SU-DHL-6 (cell line): ENCODE results near the gene MZT2B.
"Not testable (repeated sequence)": the region's sequence is repeated elsewhere in the genome, so short reads cannot be mapped to it uniquely, and the experiment has no call there.

Experiments used
- CTCF ChIP-seq: fragments of 200-600 bp; sonication (generic); IDR thresholded peaks from one replicate; pipeline ENCODE4 v1.5.1; 2017; ENCODE audit warnings: antibody characterized with exemption, mild to moderate bottlenecking, low read length, moderate library complexity; ENCODE audit not compliant: insufficient read depth, poor library complexity, severe bottlenecking
- EZH2phosphoT487 ChIP-seq: fragments of 200-600 bp; sonication (generic), shearing (Covaris generic); conservative IDR thresholded peaks from 2 replicates; pipeline ENCODE4 v1.6.1; 2018; ENCODE audit warnings: mild to moderate bottlenecking, antibody characterized with exemption, low read length, moderate library complexity, mixed read lengths

GRCh38 chr2:130141002-130141401 lies 41.1 kb upstream of the MZT2B start:
- TF ChIP-seq CTCF, EZH2phosphoT487: not testable (repeated sequence)
